HL-60 (cell line): ENCODE data around the gene RAPGEF4.

Source experiments
- DNase-seq, 2 experiments: peaks; one replicate each; pipeline ENCODE4 v3.0.0-alpha.2; 2010 to 2020; ENCODE audit warnings: low read depth in 1 of 2, low spot score in 1 of 2
- H3K27ac ChIP-seq: fragments of 250-450 bp; sonication (Bioruptor Pico); replicated peaks from 2 replicates; pipeline ENCODE4 v1.5.1; 2020; ENCODE audit warnings: mild to moderate bottlenecking, moderate library complexity
- H3K27me3 ChIP-seq: fragments of 250-450 bp; sonication (Bioruptor Pico); 2 replicates; pipeline ENCODE4 v1.5.1; 2021; ENCODE audit warnings: mild to moderate bottlenecking, moderate library complexity; ENCODE audit not compliant: insufficient read depth, poor library complexity, severe bottlenecking
- H3K4me3 ChIP-seq: replicated peaks from 2 replicates; pipeline ENCODE4 v1.5.1; 2011; ENCODE audit warnings: mild to moderate bottlenecking, control low read depth, low read length; ENCODE audit not compliant: insufficient read depth
- GABPA ChIP-seq: IDR thresholded peaks from 2 replicates; pipeline ENCODE4 v1.6.1; 2012; ENCODE audit warnings: low read depth
- POLR2AphosphoS5 ChIP-seq: IDR thresholded peaks from 2 replicates; pipeline ENCODE4 v1.6.1; 2012; ENCODE audit warnings: low read depth
- REST ChIP-seq: IDR thresholded peaks from 2 replicates; pipeline ENCODE4 v1.6.1; 2012; ENCODE audit warnings: low read depth; ENCODE audit not compliant: insufficient replicate concordance
- SPI1 ChIP-seq: IDR thresholded peaks from 2 replicates; pipeline ENCODE4 v1.6.1; 2012; ENCODE audit warnings: low read depth, mild to moderate bottlenecking, borderline replicate concordance
- TF ChIP-seq, protein P1 (sequence below): IDR thresholded peaks from one replicate; pipeline ENCODE4 v1.5.1; 2011; ENCODE audit warnings: low read length, control low read depth, inconsistent platforms; ENCODE audit not compliant: insufficient read depth

Gene RAPGEF4

DNA sequence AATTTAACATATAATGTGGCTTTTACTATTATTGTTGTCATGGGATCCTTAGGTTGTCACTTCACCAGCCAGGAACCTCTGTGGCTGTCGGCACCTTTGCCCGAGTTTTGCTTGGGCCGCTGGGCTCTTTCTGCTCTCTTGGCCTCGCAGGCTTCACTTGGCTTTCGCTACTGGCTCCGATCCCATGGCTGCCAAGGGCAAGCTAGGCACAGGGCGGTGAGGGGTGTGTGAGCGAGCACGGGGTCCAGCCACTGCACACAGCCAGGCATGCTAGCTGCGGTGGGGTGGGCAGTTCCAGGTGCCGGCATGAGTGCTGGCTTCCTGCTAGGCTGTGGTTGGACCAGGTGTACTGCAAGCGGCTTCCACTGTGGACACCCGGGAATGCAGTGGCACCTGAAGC lies 23.4 kb upstream of the RAPGEF4 start:
- TF ChIP-seq REST, result no peak
- no peak for TF ChIP-seq GABPA
- TF ChIP-seq POLR2AphosphoS5, result no peak
- TF ChIP-seq, protein P1, sequence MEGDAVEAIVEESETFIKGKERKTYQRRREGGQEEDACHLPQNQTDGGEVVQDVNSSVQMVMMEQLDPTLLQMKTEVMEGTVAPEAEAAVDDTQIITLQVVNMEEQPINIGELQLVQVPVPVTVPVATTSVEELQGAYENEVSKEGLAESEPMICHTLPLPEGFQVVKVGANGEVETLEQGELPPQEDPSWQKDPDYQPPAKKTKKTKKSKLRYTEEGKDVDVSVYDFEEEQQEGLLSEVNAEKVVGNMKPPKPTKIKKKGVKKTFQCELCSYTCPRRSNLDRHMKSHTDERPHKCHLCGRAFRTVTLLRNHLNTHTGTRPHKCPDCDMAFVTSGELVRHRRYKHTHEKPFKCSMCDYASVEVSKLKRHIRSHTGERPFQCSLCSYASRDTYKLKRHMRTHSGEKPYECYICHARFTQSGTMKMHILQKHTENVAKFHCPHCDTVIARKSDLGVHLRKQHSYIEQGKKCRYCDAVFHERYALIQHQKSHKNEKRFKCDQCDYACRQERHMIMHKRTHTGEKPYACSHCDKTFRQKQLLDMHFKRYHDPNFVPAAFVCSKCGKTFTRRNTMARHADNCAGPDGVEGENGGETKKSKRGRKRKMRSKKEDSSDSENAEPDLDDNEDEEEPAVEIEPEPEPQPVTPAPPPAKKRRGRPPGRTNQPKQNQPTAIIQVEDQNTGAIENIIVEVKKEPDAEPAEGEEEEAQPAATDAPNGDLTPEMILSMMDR, result no peak
- TF ChIP-seq SPI1, result no peak
- no peak overlapping the region for H3K4me3 ChIP-seq
- H3K27me3 ChIP-seq, result no peaks in the 10 kb centered on the region

GRCh38 chr2:172713365-172713875 lies 22.2 kb upstream of the RAPGEF4 start:
- DNase-seq, result no peak
- Histone ChIP-seq H3K4me3 (no peak overlapping the region), H3K27me3 (no peaks in the 10 kb centered on the region), H3K27ac (no peak overlapping the region)
- TF ChIP-seq REST, result no peak
- no peak for TF ChIP-seq GABPA
- TF ChIP-seq SPI1, result no peak

More for the DNA sequence above, 23.4 kb upstream of the RAPGEF4 start:
- no peak overlapping the region for H3K27ac ChIP-seq
- DNase-seq, result no peak

DNA sequence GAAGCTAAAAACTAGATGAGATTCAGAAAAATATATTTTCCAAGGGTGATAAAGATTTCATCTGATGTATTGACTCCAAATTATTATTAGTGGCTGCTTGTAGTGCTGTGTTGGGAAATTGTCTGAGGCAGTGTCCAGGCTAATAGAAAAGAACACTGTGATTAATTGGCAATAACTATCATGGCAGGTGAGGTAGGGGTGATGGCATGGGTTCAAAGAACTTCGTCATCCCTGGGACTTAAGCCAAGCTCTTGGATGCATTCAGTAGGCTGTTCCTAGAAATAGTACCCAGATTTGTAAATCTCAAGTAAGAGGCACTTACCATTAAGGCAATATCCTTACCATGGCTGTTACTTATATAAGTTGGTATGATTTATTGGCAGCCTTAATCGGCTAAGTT lies 13.2 kb upstream of the RAPGEF4 start:
- Histone ChIP-seq H3K4me3 (no peak overlapping the region), H3K27ac (no peak overlapping the region), H3K27me3 (no peaks in the 10 kb centered on the region)
- TF ChIP-seq POLR2AphosphoS5, result no peak
- TF ChIP-seq SPI1, result no peak
- TF ChIP-seq, protein P1, result no peak
- no peak for TF ChIP-seq GABPA
- no peak for TF ChIP-seq REST
- no peak for DNase-seq
